ENCODE results near the gene LSR.

DNA sequence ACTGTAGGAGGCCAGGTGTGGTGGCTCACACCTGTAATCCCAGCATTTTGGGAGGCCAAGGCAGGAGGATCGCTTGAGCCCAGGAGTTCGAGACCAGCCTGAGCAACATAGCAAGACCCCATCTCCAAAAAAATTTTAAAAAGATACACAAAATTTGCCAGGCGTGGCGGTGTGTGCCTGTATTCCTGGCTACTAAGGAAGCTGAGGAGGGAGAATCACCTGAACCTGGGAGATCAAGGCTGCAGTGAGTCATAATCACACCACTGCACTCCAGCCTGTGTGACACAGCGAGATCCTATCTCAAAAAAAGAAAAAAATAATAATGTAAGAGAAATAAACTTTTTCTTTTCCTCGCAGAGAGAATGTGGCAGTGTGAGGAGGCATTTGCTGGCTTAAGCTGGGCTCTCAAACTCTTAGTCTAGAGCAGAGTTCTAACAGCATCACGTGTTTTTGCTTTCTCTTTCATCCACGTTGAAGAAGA is 41.4 kb upstream of the LSR start:
- TF ChIP-seq CTCF (IDR thresholded peaks at IDR 0.05; ENCODE audit: low read depth, low read length), result no peak
- TF ChIP-seq, protein P1, sequence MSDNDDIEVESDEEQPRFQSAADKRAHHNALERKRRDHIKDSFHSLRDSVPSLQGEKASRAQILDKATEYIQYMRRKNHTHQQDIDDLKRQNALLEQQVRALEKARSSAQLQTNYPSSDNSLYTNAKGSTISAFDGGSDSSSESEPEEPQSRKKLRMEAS (IDR thresholded peaks at IDR 0.05; ENCODE audit: low read depth, low read length), result no peak

All from NB4 (cell line).